NCI-H187 treated with DMSO at 0.1 percent for 48 hours (cell line): ENCODE data around the gene MRPL48.
"Not testable (repeated sequence)": the region's sequence is repeated elsewhere in the genome, so short reads cannot be mapped to it uniquely, and the experiment has no call there.

Source experiments
- DNase-seq: peaks from one replicate; lab custom pipeline; 2025; lab: John Stamatoyannopoulos, UW

The MRPL48 gene

GRCh38 chr11:73839123-73839457 is 51.4 kb downstream of the MRPL48 start:
- DNase-seq, result no peak

- no peak for DNase-seq
Measured at GRCh38 chr11:73851046-73851764, 63.5 kb downstream of the MRPL48 start.

GRCh38 chr11:73852049-73852448 is 64.4 kb downstream of the MRPL48 start:
- DNase-seq, result no peak

- DNase-seq, result no peak
Measured at GRCh38 chr11:73854680-73855079, 67.0 kb downstream of the MRPL48 start.

GRCh38 chr11:73856031-73856567 is 68.4 kb downstream of the MRPL48 start:
- DNase-seq, result peak; percentile 66

- no peak for DNase-seq
Measured at GRCh38 chr11:73859671-73860070, 72.0 kb downstream of the MRPL48 start.

GRCh38 chr11:73860202-73860601 is 72.5 kb downstream of the MRPL48 start:
- DNase-seq, result no peak

- DNase-seq, result no peak
Measured at GRCh38 chr11:73862986-73863385, 75.3 kb downstream of the MRPL48 start.

- no peak for DNase-seq
Measured at GRCh38 chr11:73866095-73866579, 78.5 kb downstream of the MRPL48 start.

- DNase-seq, result no peak
Measured at GRCh38 chr11:73866586-73866996, 78.9 kb downstream of the MRPL48 start.

GRCh38 chr11:73869332-73869949 is 81.8 kb downstream of the MRPL48 start:
- DNase-seq, result no peak

GRCh38 chr11:73870261-73870660 is 82.6 kb downstream of the MRPL48 start:
- no peak for DNase-seq

GRCh38 chr11:73872749-73873357 is 85.2 kb downstream of the MRPL48 start:
- no peak for DNase-seq

GRCh38 chr11:73875380-73875779 is 87.7 kb downstream of the MRPL48 start:
- no peak for DNase-seq

GRCh38 chr11:73875840-73876239 is 88.2 kb downstream of the MRPL48 start:
- no peak for DNase-seq

- peak; percentile 88 for DNase-seq
Measured at GRCh38 chr11:73876424-73877310, 89.0 kb downstream of the MRPL48 start, which contains the start of the genes COA4 and PAAF1. Gene COA4, minus strand, starts transcription at chr11:73876846. Its CDS starts 3,468 bp downstream, at chr11:73873378. Gene PAAF1, plus strand, starts transcription at chr11:73876999. Its CDS starts 23 bp downstream, at chr11:73877022.

GRCh38 chr11:73878771-73879170 is 91.1 kb downstream of the MRPL48 start:
- DNase-seq, result no peak

GRCh38 chr11:73880449-73880848 is 92.8 kb downstream of the MRPL48 start:
- DNase-seq, result not testable (repeated sequence)

- no peak for DNase-seq
Measured at GRCh38 chr11:73883856-73884255, 96.2 kb downstream of the MRPL48 start.

- no peak for DNase-seq
Measured at GRCh38 chr11:73888244-73888643, 100.6 kb downstream of the MRPL48 start.

- DNase-seq, result no peak
Measured at GRCh38 chr11:73889019-73889418, 101.3 kb downstream of the MRPL48 start.

- DNase-seq, result no peak
Measured at GRCh38 chr11:73889536-73889935, 101.9 kb downstream of the MRPL48 start.
